ENCODE data around the gene CNR1.

GRCh38 chr6:88184921-88185320 lies 18.8 kb upstream of the CNR1 start:
- TF ChIP-seq CTCF (IDR thresholded peaks at IDR 0.05; ENCODE audit: low read length), result no peak
- TF ChIP-seq EZH2 (IDR thresholded peaks at IDR 0.05; ENCODE audit: borderline replicate concordance, low read length), result no peak

All from OCI-LY1 (cell line).